IMR-90 (cell line): ENCODE results near the gene LRPPRC. TPM values are rescaled to one million over a fixed set of nuclear protein-coding genes. Genes with fewer than 3 reads are reported as not detected.

ENCODE experiments used
- ATAC-seq: fragments of 200-7000 bp; cut with Tn5 transposase; 2 replicates; pipeline ENCODE4 v1.9.1; 2020; ENCODE audit warnings: low read depth, mild to moderate bottlenecking, moderate library complexity
- BruUV-seq: library from RNA; stranded (reverse); fragments of 400-500 nt; replicated peaks from 2 replicates; lab custom pipeline; 2021; lab: Mats Ljungman, UMichigan
- CTCF ChIA-PET: fragments of 300-600 bp; formaldehyde crosslinking; extraction: SDS; loops from one replicate; lab custom pipeline; 2021; ENCODE audit warnings: antibody characterized with exemption; lab: Yijun Ruan, JAX
- POLR2A ChIA-PET: fragments of 300-600 bp; sonication (Branson Sonifier 250); formaldehyde crosslinking; loops from one replicate; lab custom pipeline; 2022; ENCODE audit warnings: antibody characterized with exemption; ENCODE audit not compliant: unreplicated experiment; lab: Charles Lee
- DNase-seq: peaks from one replicate; pipeline ENCODE4 v3.0.0; 2013
- H2AFZ ChIP-seq: replicated peaks from 2 replicates; pipeline ENCODE3; 2013; ENCODE audit warnings: low read length, mild to moderate bottlenecking; ENCODE audit not compliant: poor library complexity
- H2AK5ac ChIP-seq: 2 replicates; pipeline ENCODE4 v1.6.1; 2013; ENCODE audit warnings: low read depth, low read length, inconsistent platforms
- H2AK9ac ChIP-seq: replicated peaks from 2 replicates; pipeline ENCODE3; 2013; ENCODE audit warnings: mild to moderate bottlenecking, low read depth, low read length, moderate library complexity; ENCODE audit not compliant: poor library complexity
- H2BK120ac ChIP-seq: 2 replicates; pipeline ENCODE4 v1.6.1; 2013; ENCODE audit warnings: low read depth, low read length, inconsistent platforms
- H2BK15ac ChIP-seq: 3 replicates; pipeline ENCODE4 v1.6.1; 2013; ENCODE audit warnings: low read depth, low read length, inconsistent platforms
- H2BK20ac ChIP-seq: 2 replicates; pipeline ENCODE4 v1.6.1; 2013; ENCODE audit warnings: low read depth, mild to moderate bottlenecking, inconsistent platforms, low read length, moderate library complexity
- H2BK5ac ChIP-seq: 2 replicates; pipeline ENCODE4 v1.6.1; 2013; ENCODE audit warnings: mild to moderate bottlenecking, low read depth, low read length, inconsistent platforms; ENCODE audit not compliant: poor library complexity, severe bottlenecking
- H3K14ac ChIP-seq: replicated peaks from 2 replicates; pipeline ENCODE4 v1.6.1; 2013; ENCODE audit warnings: low read depth, low read length, inconsistent platforms
- H3K18ac ChIP-seq: 2 replicates; pipeline ENCODE4 v1.6.1; 2013; ENCODE audit warnings: low read depth, low read length, control low read depth
- H3K23ac ChIP-seq: 2 replicates; pipeline ENCODE4 v1.6.1; 2013; ENCODE audit warnings: low read depth, low read length, inconsistent platforms
- H3K27ac ChIP-seq: 2 replicates; pipeline ENCODE4 v1.5.1; 2013; ENCODE audit warnings: mild to moderate bottlenecking, control low read depth, low read length; ENCODE audit not compliant: insufficient read depth
- H3K27me3 ChIP-seq: 2 replicates; pipeline ENCODE4 v1.6.1; 2013; ENCODE audit warnings: low read length; ENCODE audit not compliant: control insufficient read depth, insufficient read depth
- H3K36me3 ChIP-seq: 2 replicates; pipeline ENCODE4 v1.6.1; 2013; ENCODE audit warnings: low read length, mixed read lengths; ENCODE audit not compliant: control insufficient read depth, insufficient read depth
- H3K4ac ChIP-seq: 2 replicates; pipeline ENCODE4 v1.6.1; 2013; ENCODE audit warnings: low read depth, low read length, inconsistent platforms
- H3K4me1 ChIP-seq: 2 replicates; pipeline ENCODE4 v1.6.1; 2013; ENCODE audit warnings: low read length, mixed read lengths; ENCODE audit not compliant: control insufficient read depth, insufficient read depth
- H3K4me2 ChIP-seq: 2 replicates; pipeline ENCODE4 v1.6.1; 2013; ENCODE audit warnings: low read depth, mild to moderate bottlenecking, control low read depth, low read length, moderate library complexity
- H3K4me3 ChIP-seq: 2 replicates; pipeline ENCODE4 v1.5.1; 2013; ENCODE audit warnings: low read depth, mild to moderate bottlenecking, control low read depth, low read length, moderate library complexity; ENCODE audit not compliant: insufficient read depth
- H3K56ac ChIP-seq: 2 replicates; pipeline ENCODE4 v1.6.1; 2013; ENCODE audit warnings: low read length, inconsistent platforms; ENCODE audit not compliant: insufficient read depth; ENCODE audit errors: extremely low read depth
- H3K79me1 ChIP-seq, 2 experiments: 2 replicates each; pipeline ENCODE4 v1.6.1; 2013; ENCODE audit warnings: low read length in 2 of 2, inconsistent platforms in 1 of 2, low read depth in 1 of 2
- H3K9ac ChIP-seq: 2 replicates; pipeline ENCODE4 v1.6.1; 2013; ENCODE audit warnings: low read depth, low read length, control low read depth
- H3K9me1 ChIP-seq: 2 replicates; pipeline ENCODE4 v1.6.1; 2013; ENCODE audit warnings: low read length, inconsistent platforms; ENCODE audit not compliant: insufficient read depth
- H3K9me3 ChIP-seq: 2 replicates; pipeline ENCODE4 v1.6.1; 2013; ENCODE audit warnings: low read length; ENCODE audit not compliant: control insufficient read depth, insufficient read depth
- H4K20me1 ChIP-seq: 2 replicates; pipeline ENCODE4 v1.6.1; 2013; ENCODE audit warnings: low read length, inconsistent platforms; ENCODE audit not compliant: insufficient read depth
- H4K5ac ChIP-seq: 2 replicates; pipeline ENCODE4 v1.6.1; 2013; ENCODE audit warnings: mild to moderate bottlenecking, low read depth, low read length, control low read depth
- H4K8ac ChIP-seq, 2 experiments: 2 replicates each; pipeline ENCODE4 v1.6.1; 2013; ENCODE audit warnings: low read depth in 2 of 2, low read length in 2 of 2, control low read depth in 1 of 2, inconsistent platforms in 1 of 2
- H4K91ac ChIP-seq: 2 replicates; pipeline ENCODE4 v1.6.1; 2013; ENCODE audit warnings: low read depth, low read length, inconsistent platforms; ENCODE audit not compliant: insufficient read depth
- CTCF ChIP-seq: conservative IDR thresholded peaks from 2 replicates; pipeline ENCODE4 v1.5.1; 2012; ENCODE audit warnings: mild to moderate bottlenecking, low read depth, low read length, improper control_type of control experiment
- ELK1 ChIP-seq: fragments of 150-350 bp; IDR thresholded peaks from 2 replicates; pipeline ENCODE4 v1.6.1; 2016; ENCODE audit warnings: low read depth, mild to moderate bottlenecking, low read length, moderate library complexity, borderline replicate concordance
- FOS ChIP-seq: fragments of 150-350 bp; IDR thresholded peaks from 2 replicates; pipeline ENCODE4 v1.6.1; 2016; ENCODE audit warnings: low read depth, low read length
- MAFK ChIP-seq: IDR thresholded peaks from 2 replicates; pipeline ENCODE4 v1.6.1; 2012; ENCODE audit warnings: low read depth, low read length, improper control_type of control experiment
- MAZ ChIP-seq: IDR thresholded peaks from 2 replicates; pipeline ENCODE4 v1.6.1; 2012; ENCODE audit warnings: low read depth, mild to moderate bottlenecking, low read length, improper control_type of control experiment, moderate library complexity, borderline replicate concordance
- MXI1 ChIP-seq: IDR thresholded peaks from 2 replicates; pipeline ENCODE4 v1.6.1; 2012; ENCODE audit warnings: low read depth, mild to moderate bottlenecking, low read length, moderate library complexity, borderline replicate concordance
- NFE2L2 ChIP-seq: fragments of 150-350 bp; IDR thresholded peaks from 2 replicates; pipeline ENCODE4 v1.6.1; 2016; ENCODE audit warnings: low read depth, mild to moderate bottlenecking, low read length
- POLR2A ChIP-seq: IDR thresholded peaks from 2 replicates; pipeline ENCODE4 v1.6.1; 2012; ENCODE audit warnings: mild to moderate bottlenecking, low read depth, low read length
- RAD21 ChIP-seq: IDR thresholded peaks from 2 replicates; pipeline ENCODE4 v1.6.1; 2012; ENCODE audit warnings: low read length, improper control_type of control experiment
- RFX5 ChIP-seq: IDR thresholded peaks from 2 replicates; pipeline ENCODE4 v1.8.0; 2012; ENCODE audit warnings: low read depth, mild to moderate bottlenecking, low read length, moderate library complexity
- USF2 ChIP-seq: fragments of 150-350 bp; IDR thresholded peaks from 2 replicates; pipeline ENCODE4 v1.6.1; 2017; ENCODE audit warnings: mild to moderate bottlenecking, antibody characterized with exemption, low read length, low read depth
- WGBS, 2 experiments: methylation state at CpG; one replicate each; pipeline versions ENCODE4 v1.1.5 to v1.1.7; 2013; ENCODE audit warnings: missing lambda C conversion rate in 2 of 2; ENCODE audit not compliant: insufficient read length in 1 of 2; ENCODE audit errors: extremely low coverage in 2 of 2; 5-methylcytosine and 5-hydroxymethylcytosine counted together
- dilution Hi-C: fragments of 300-500 bp; cut with HindIII; formaldehyde crosslinking; loops from one replicate; pipeline ENCODE4 v1.14.3; 2018; ENCODE audit warnings: low sequenced_read_pairs; ENCODE audit not compliant: unreplicated experiment
- in situ Hi-C: fragments of 300-500 bp; cut with MboI; formaldehyde crosslinking; loops from 3 replicates; pipeline ENCODE4 v1.14.3; 2019; ENCODE audit warnings: low sequenced_read_pairs, inconsistent platforms, mixed read lengths
- intact Hi-C: fragments of 100-400 bp; cut with micrococcal nuclease; formaldehyde crosslinking; loops from 2 replicates; pipeline ENCODE4 v1.10.0; 2022
- polyA plus RNA-seq, 3 experiments: library from polyadenylated mRNA; depleted of rRNA; stranded (reverse); fragments of >200 nt; gene quantifications; 2 replicates each; pipeline ENCODE4 v1.2.3, GENCODE V29; 2012; ENCODE audit warnings: low replicate concordance in 1 of 3
- total RNA-seq: library from RNA; depleted of rRNA; stranded (reverse); fragments of >200 nt; gene quantifications from 2 replicates; pipeline ENCODE4 v1.2.3, GENCODE V29; 2012

LRPPRC gene
- total and polyA plus RNA-seq, 2 of the 4 experiments (the other 2 are of a cell fraction): 30.4 to 36.0 TPM

GRCh38 chr2:44045061-44045460, 49.3 kb upstream of the LRPPRC start (continued):
- TF ChIP-seq MXI1 (no peak), ELK1 (no peak)

- no peak overlapping the region for H2BK20ac ChIP-seq
- intact Hi-C loops: loop anchor here (1.0 to 5.0 kb wide), 6 partner anchors 166 to 911 kb away; no protein-coding TSS in a partner anchor
- in situ Hi-C loops: loop anchor here (10.0 kb wide), 1 partner anchor 920 kb away; no protein-coding TSS in a partner anchor
- TF ChIP-seq ELK1 (no peak), NFE2L2 (no peak), FOS (no peak), CTCF (peak; percentile 96), RFX5 (no peak), RAD21 (peak; percentile 93), MAZ (no peak), USF2 (no peak), POLR2A (no peak), MAFK (no peak), MXI1 (no peak)
These were observed 48.5 kb upstream of the LRPPRC start for GRCh38 chr2:44044281-44044720.

More at GRCh38 chr2:44044281-44044720, 48.5 kb upstream of the LRPPRC start:
- DNase-seq (peak; percentile 74), ATAC-seq (peak; percentile 100)
- Histone ChIP-seq H3K9me3 (no peaks in the 10 kb centered on the region; the same call in 1 of the 2 replicates), H3K4me3 (no peak overlapping the region), H3K14ac (no peak overlapping the region), H2AK5ac (no peak overlapping the region), H3K36me3 (no peaks in the 10 kb centered on the region), H3K4ac (no peak overlapping the region), H3K9me1 (no peaks in the 10 kb centered on the region), H3K4me2 (peak overlapping the region; percentile 81; the same call in 1 of the 2 replicates), H3K4me1 (0 out of 2 replicates have a peak, but pooled peaks cover 1% of the 10 kb centered on the region), H2AFZ (peak overlapping the region; percentile 83), H4K20me1 (no peaks in the 10 kb centered on the region), H2BK15ac (no peak overlapping the region), H3K27ac (no peak overlapping the region), H3K27me3 (peaks cover 25% of the 10 kb centered on the region), H4K91ac (no peak overlapping the region), H3K9ac (no peak overlapping the region), H3K79me1 (no peaks in the 10 kb centered on the region), H4K8ac (peak overlapping the region in 1 of 2 experiments; percentile 15; a peak in 1 of 4 replicates), H3K23ac (no peak overlapping the region), H2BK5ac (no peak overlapping the region), H2BK120ac (no peak overlapping the region), H2AK9ac (peak overlapping the region; percentile 22), H3K18ac (no peak overlapping the region), H4K5ac (no peak overlapping the region), H3K56ac (no peak overlapping the region)
- BruUV-seq: no TSS peak
- ChIA-PET POLR2A (no interaction called here), CTCF (interaction anchor here (0.5 to 1.5 kb wide), 20 partner anchors 10 to 1484 kb away, joined by 3 to 11 read pairs (median 3); no protein-coding TSS in a partner anchor)
- dilution Hi-C loops: no loop called here
- 0% methylated on average over 3 of the region's 10 CpGs; no CpG with 5 or more reads in 1 of the 2 experiments for WGBS, 2 experiments
